Thyroid gland (tissue), 4 donors: ENCODE results near the gene CLASP1. TPM values are rescaled to one million over a fixed set of nuclear protein-coding genes. Genes with fewer than 3 reads are reported as not detected.

Experiments
- DNase-seq, 2 donors: peaks; one replicate each; pipeline ENCODE4 v3.0.0-alpha.2; 2019
- H3K27ac ChIP-seq, 3 donors: fragments of 200-600 bp; sonication (generic); 1 replicate in 2 of 3; 2 replicates in 1 of 3; pipeline ENCODE4 v1.5.1; 2016 to 2019; ENCODE audit warnings: mild to moderate bottlenecking in 1 of 3, moderate library complexity in 1 of 3
- H3K27me3 ChIP-seq: fragments of 200-600 bp; sonication (generic); one replicate; pipeline ENCODE4 v1.5.1; 2019
- H3K36me3 ChIP-seq, 2 donors: fragments of 200-600 bp; sonication (generic); one replicate each; pipeline ENCODE4 v1.5.1; 2016 to 2019
- H3K4me1 ChIP-seq, 2 donors: fragments of 200-600 bp; sonication (generic); one replicate each; pipeline ENCODE4 v1.5.1; 2017 to 2019
- H3K4me3 ChIP-seq, 3 donors: fragments of 200-600 bp; sonication (generic); replicated peaks in 1 of 3; 1 replicate in 2 of 3; 2 replicates in 1 of 3; pipeline ENCODE4 v1.5.1; 2016; ENCODE audit warnings: mild to moderate bottlenecking in 1 of 3
- H3K9me3 ChIP-seq: fragments of 200-600 bp; sonication (generic); one replicate; pipeline ENCODE4 v1.5.1; 2017
- CTCF ChIP-seq, 6 experiments: fragments of 200-600 bp in 3 of 6; fragments of 450-650 bp in 3 of 6; sonication (generic) in 3 of 6; IDR thresholded peaks; one replicate each; pipeline ENCODE4 v1.5.1; 2016 to 2019; ENCODE audit warnings: antibody characterized with exemption in 6 of 6, mild to moderate bottlenecking in 2 of 6, inconsistent platforms in 1 of 6, moderate library complexity in 1 of 6
- POLR2A ChIP-seq, 2 donors: fragments of 450-650 bp; IDR thresholded peaks; one replicate each; pipeline ENCODE4 v1.6.1; 2017; ENCODE audit warnings: antibody characterized with exemption in 2 of 2, mild to moderate bottlenecking in 2 of 2, moderate library complexity in 1 of 2
- WGBS, 2 donors: methylation state at CpG; one replicate each; pipeline ENCODE4 v1.1.5; 2017; 5-methylcytosine and 5-hydroxymethylcytosine counted together
- intact Hi-C: fragments of 100-400 bp; cut with DNase I; formaldehyde crosslinking; loops from one replicate; pipeline ENCODE4 v1.15.1; 2023
- total RNA-seq, 4 donors: library from RNA; depleted of rRNA; stranded (reverse); fragments of >200 nt; gene quantifications; one replicate each; pipeline ENCODE4 v1.2.3, GENCODE V29; 2016

The CLASP1 gene
- total RNA-seq, 4 donors from 2014 or later = 69.3 to 110 (median 98.3) TPM

GRCh38 chr2:121539750-121540469, 109.4 kb downstream of the CLASP1 start:
- intact Hi-C loops = no loop called here
- Histone ChIP-seq H3K27ac (no peak overlapping the region), H3K9me3 (no peaks in the 10 kb centered on the region), H3K36me3 (no peaks in the 10 kb centered on the region), H3K27me3 (no peaks in the 10 kb centered on the region), H3K4me1 (peaks cover 3 to 42% of the 10 kb centered on the region in 2 donors), H3K4me3 (no peak overlapping the region)
- no peak for TF ChIP-seq POLR2A (IDR thresholded peaks at IDR 0.05)
- DNase-seq = no peak
- 75 to 88% methylated on average over 4 of the region's 4 CpGs for WGBS, 2 donors

GRCh38 chr2:121536850-121537557, 112.3 kb downstream of the CLASP1 start:
- H3K27ac ChIP-seq = no peak overlapping the region
- TF ChIP-seq POLR2A (IDR thresholded peaks at IDR 0.05) (no peak), CTCF (IDR thresholded peaks at IDR 0.05) (no peak)
- H3K9me3 ChIP-seq = no peaks in the 10 kb centered on the region
- peaks cover 19 to 32% of the 10 kb centered on the region in 2 donors for H3K4me1 ChIP-seq
- H3K27me3 ChIP-seq = no peaks in the 10 kb centered on the region
- H3K36me3 ChIP-seq = no peaks in the 10 kb centered on the region
- intact Hi-C loops = no loop called here
- DNase-seq = peak; percentile 31 to 56
- H3K4me3 ChIP-seq = no peak overlapping the region
- 59 to 67% methylated on average over 9 of the region's 9 CpGs for WGBS, 2 donors

- DNase-seq = no peak
- peaks cover 20 to 32% of the 10 kb centered on the region in 2 donors for H3K4me1 ChIP-seq
- 90 to 100% methylated on average over 1 of the region's 1 CpG for WGBS, 2 donors
- H3K36me3 ChIP-seq = no peaks in the 10 kb centered on the region
- H3K27ac ChIP-seq = no peak overlapping the region
- no peak overlapping the region for H3K4me3 ChIP-seq
- intact Hi-C loops = no loop called here
- no peaks in the 10 kb centered on the region for H3K9me3 ChIP-seq
- no peak for TF ChIP-seq CTCF (IDR thresholded peaks at IDR 0.05)
- no peak for TF ChIP-seq POLR2A (IDR thresholded peaks at IDR 0.05)
- H3K27me3 ChIP-seq = no peaks in the 10 kb centered on the region
Measured at GRCh38 chr2:121536347-121536746, 112.9 kb downstream of the CLASP1 start.

GRCh38 chr2:121534007-121534406, 115.3 kb downstream of the CLASP1 start:
- H3K9me3 ChIP-seq = no peaks in the 10 kb centered on the region
- intact Hi-C loops = loop anchor here (5.0 kb wide), 1 partner anchor 203 kb away; the partner anchor contains the start of gene NIFK
- H3K4me3 ChIP-seq = no peak overlapping the region
- no peaks in the 10 kb centered on the region for H3K36me3 ChIP-seq
- no peak overlapping the region for H3K27ac ChIP-seq
- no peaks in the 10 kb centered on the region for H3K27me3 ChIP-seq
- H3K4me1 ChIP-seq = peaks cover 26 to 36% of the 10 kb centered on the region in 2 donors
- DNase-seq = no peak
- TF ChIP-seq CTCF (IDR thresholded peaks at IDR 0.05) (no peak), POLR2A (IDR thresholded peaks at IDR 0.05) (no peak)

GRCh38 chr2:121532894-121533293, 116.4 kb downstream of the CLASP1 start:
- Histone ChIP-seq H3K27me3 (no peaks in the 10 kb centered on the region), H3K4me1 (peaks cover 26 to 36% of the 10 kb centered on the region in 2 donors), H3K4me3 (no peak overlapping the region), H3K36me3 (no peaks in the 10 kb centered on the region), H3K27ac (peak overlapping the region in 2 of 3 donors; percentile 23 to 39), H3K9me3 (no peaks in the 10 kb centered on the region)
- 32 to 44% methylated on average over 6 of the region's 6 CpGs for WGBS, 2 donors
- DNase-seq = peak; percentile 40 to 47
- TF ChIP-seq CTCF (IDR thresholded peaks at IDR 0.05) = no peak
- TF ChIP-seq POLR2A (IDR thresholded peaks at IDR 0.05) = no peak
- intact Hi-C loops = loop anchor here (5.0 kb wide), 1 partner anchor 204 kb away; the partner anchor contains the start of gene NIFK
